K562 (cell line): ENCODE results near the gene KCNJ15. TPM values are rescaled to one million over a fixed set of nuclear protein-coding genes. Genes with fewer than 3 reads are reported as not detected.
A peak's percentile ranks its signal among the peaks of the same experiment; 100 is the strongest.

Experiments used
- ZBTB2 ChIP-seq: fragments of 450-650 bp; IDR thresholded peaks from 2 replicates; pipeline ENCODE4 v1.6.1; 2016; ENCODE audit warnings: antibody characterized with exemption
- ZNF184 ChIP-seq: sonication (generic); formaldehyde crosslinking; IDR thresholded peaks from 2 replicates; pipeline ENCODE4 v1.5.0; 2020; ENCODE audit warnings: missing genetic modification reagents
- ZNF518B ChIP-seq: fragments of 250-450 bp; sonication (Bioruptor Pico); IDR thresholded peaks from 2 replicates; pipeline ENCODE4 v1.5.0; 2021; ENCODE audit warnings: mild to moderate bottlenecking, moderate library complexity
- polyA plus RNA-seq, 8 experiments: library from polyadenylated mRNA; depleted of rRNA in 4 of 8; stranded (reverse) in 5 of 8; unstranded in 3 of 8; fragments of >200 nt; fragmentation: Nextera tagmentation in 2 of 8; fragmentation: Illumina TruSeq in 1 of 8; extraction: Ambion mirVana in 2 of 8; extraction: Trizol in 1 of 8; gene quantifications; 2 replicates each; pipeline versions ENCODE4 v1.2.1 to v1.2.3, GENCODE V29; 2011 to 2014; ENCODE audit warnings: inconsistent platforms in 1 of 8, missing spikeins in 1 of 8
- total RNA-seq, 7 experiments: library from RNA; depleted of rRNA in 6 of 7; stranded (reverse); fragments of >200 nt in 6 of 7; fragmentation: Illumina TruSeq in 2 of 7; extraction: Trizol in 2 of 7; gene quantifications; 2 replicates each; pipeline versions ENCODE4 v1.2.1 to v1.2.3, GENCODE V29; 2011 to 2021; ENCODE audit warnings: low replicate concordance in 1 of 7
- TF ChIP-seq, protein P1 (sequence below), 2 experiments: fragments of 450-650 bp; conservative IDR thresholded peaks; 2 replicates each; pipeline ENCODE4 v1.6.1; 2017; ENCODE audit warnings: mild to moderate bottlenecking in 2 of 2, moderate library complexity in 2 of 2

Gene KCNJ15
- total and polyA plus RNA-seq, 9 of the 15 experiments (the other 6 are each of a cell fraction or from before 2014, with no cell fraction given), result 0.20 to 3.0 (median 0.72) TPM; not detected in 1

DNA sequence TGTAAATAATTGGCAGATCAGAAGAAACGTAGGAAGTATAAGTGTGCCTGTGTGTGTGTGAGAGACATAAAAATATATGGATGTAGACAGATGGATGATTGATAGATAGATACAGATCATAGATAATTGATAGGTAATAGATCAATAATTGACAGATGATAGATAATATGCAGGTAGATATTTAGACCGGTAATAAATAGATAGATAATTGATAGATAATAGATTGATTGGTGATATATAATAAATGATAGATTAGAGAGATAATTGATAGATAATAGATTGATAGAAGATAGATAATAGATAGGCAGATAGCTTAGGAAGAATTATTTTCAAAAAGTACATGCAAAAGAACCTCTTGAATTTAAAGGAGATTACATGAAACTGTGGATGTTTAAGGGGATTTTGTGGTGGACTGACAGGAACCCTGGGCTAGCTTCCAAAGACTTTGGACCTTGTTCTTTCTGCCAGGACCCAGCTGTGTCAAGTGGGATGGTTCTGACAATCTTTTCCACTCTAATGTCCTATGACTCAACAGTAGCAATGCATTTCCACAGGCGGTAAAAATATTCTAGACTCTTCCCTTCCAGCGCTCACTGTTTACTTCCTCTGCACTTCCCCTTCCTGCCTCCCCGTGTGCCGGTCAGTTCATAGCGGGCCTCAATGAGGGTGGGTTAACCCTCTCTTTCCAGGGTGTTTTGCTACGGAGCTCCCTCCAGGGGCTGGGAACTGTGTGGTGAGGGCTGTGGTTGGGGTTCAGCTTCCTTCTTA lies 39.4 kb downstream of the KCNJ15 start (continued):
- TF ChIP-seq ZBTB2 (peak; percentile 71; the same call in 1 of the 2 replicates), ZNF184 (no peak), ZNF518B (CRISPR knock-in tag) (no peak)
- TF ChIP-seq, protein P1, sequence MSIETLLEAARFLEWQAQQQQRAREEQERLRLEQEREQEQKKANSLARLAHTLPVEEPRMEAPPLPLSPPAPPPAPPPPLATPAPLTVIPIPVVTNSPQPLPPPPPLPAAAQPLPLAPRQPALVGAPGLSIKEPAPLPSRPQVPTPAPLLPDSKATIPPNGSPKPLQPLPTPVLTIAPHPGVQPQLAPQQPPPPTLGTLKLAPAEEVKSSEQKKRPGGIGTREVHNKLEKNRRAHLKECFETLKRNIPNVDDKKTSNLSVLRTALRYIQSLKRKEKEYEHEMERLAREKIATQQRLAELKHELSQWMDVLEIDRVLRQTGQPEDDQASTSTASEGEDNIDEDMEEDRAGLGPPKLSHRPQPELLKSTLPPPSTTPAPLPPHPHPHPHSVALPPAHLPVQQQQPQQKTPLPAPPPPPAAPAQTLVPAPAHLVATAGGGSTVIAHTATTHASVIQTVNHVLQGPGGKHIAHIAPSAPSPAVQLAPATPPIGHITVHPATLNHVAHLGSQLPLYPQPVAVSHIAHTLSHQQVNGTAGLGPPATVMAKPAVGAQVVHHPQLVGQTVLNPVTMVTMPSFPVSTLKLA (conservative IDR thresholded peaks at IDR 0.05), result no peak
